ENCODE measurements around the gene MLN.

Gene MLN

DNA sequence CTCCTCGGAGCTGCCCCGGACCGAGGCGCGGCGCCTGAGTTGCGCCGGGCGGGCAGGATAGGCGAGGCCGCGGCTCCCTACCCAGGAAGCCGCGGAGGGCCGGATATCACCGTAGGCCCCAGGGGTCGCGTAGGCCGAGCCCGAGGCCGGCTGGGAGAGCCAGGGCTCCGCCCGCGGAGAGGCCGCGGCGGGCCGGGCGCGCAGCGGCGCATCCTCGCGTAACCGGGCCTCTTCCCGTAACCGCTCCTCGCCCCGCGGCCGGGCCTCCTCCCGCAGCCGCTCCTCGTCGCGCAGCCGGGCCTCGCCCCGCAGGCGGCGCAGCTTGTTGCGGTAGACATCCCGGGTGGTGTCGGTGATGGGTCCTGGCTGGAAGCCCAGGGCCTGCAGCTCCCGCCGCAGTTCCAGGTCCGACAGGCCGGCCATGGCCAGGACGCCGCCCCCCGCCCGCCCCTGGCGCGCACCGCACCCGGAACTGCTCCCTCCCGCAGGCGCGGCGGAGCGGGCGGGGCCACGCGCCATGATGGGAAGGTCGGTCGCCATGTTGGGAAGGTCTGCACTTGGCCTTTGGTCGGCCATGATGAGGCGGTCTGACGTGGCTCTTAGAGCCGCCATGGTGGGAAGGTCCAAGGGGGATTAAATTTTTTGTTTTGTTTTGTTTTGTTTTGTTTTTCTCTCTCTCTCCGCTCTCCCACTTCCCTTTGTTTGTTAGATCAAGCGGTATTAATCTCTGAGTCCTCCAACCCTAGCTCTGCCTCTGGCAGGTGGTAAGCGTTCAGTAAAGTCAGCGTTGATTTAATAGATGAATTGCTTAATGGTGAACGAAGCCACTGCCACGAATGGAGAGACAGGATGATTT, 14.9 kb downstream of the MLN start, which contains the start of gene LEMD2:
Gene LEMD2 (minus strand): TSS at position 437 of the 856 bp plus-strand sequence. CDS start 14 bp downstream, at position 423.
- peak; percentile 97 for DNase-seq

DNA sequence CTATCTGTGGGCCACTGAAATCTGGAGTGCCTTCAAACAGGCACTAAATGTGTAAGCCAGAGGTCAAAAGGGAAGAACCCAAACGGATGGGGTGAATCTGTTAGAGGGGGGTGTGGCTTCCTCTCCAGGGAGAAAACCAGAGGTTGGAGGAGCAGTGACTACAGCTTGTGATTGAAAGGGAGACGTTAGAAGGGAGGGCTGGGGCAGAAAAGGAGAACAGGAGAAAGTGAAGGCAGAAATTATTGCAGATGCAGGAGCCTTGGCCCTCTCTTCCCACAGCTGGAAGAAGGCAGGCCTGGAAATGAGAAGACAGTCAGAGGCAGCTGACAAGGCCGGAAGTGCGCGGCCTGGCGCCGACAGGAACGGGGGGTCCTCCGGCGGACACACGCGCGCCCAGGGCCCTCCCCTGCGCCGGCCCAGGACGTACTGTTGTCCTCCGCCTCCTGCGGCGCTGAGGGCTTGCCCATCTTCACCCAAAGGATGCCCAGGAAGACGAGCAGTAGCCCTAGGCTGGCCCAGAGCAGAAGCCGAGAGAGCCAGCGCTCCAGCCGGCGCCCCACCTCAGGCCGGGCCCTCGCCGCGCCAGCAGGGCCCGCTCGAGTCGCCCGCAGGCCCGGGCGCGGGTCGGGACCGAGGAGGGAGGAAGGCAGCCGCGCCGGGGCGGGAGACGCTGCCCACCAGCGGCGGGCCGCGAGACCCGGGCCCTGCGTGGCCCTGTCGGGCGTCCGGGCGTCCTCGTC, 15.7 kb downstream of the MLN start:
- peak; percentile 65 for DNase-seq

GRCh38 chr6:33787346-33787953, 16.4 kb downstream of the MLN start:
- no peak for DNase-seq

DNA sequence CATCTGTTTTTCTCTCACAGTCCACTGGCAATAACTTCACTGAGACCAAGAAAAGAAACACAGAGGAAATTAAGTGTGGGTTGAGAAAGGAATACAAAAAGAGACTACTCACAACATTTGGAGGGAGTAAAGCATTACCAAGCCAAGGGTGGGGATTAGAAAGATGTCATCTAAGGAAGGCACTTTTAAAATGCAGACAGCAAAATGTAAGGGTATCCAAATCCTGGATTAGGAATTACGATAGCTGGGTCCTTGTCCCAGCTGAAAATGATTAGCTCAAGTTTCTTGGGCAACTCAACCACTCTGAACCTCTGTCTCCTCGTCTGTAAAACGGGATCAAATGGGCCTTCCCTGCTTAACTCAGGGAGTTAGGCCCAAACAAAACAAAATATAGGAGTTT, 17.1 kb downstream of the MLN start:
- DNase-seq: peak; percentile 32

DNA sequence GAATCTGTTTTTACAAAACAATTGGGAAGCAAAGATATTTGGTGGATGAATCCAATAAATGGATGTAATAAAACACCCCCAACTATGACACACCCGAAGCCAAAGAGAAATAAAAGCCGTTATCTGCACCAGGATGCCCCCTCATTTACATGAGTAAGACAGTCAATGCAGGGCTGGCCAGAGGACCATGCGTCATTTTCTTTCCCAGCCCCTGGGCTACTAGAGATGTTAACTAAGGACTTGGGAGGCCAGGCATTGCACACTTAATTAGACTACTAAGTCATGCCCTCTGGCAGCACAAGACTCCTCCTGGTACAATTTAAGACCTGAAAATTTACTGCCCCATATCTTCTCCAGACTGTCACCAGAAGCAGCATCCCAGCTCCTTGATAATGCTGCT, 18.0 kb downstream of the MLN start:
- no peak for DNase-seq

- DNase-seq: no peak
These were observed 19.0 kb downstream of the MLN start for GRCh38 chr6:33784787-33785186.

GRCh38 chr6:33783781-33784520, 19.9 kb downstream of the MLN start:
- DNase-seq: no peak

GRCh38 chr6:33782561-33782960, 21.2 kb downstream of the MLN start:
- no peak for DNase-seq

DNA sequence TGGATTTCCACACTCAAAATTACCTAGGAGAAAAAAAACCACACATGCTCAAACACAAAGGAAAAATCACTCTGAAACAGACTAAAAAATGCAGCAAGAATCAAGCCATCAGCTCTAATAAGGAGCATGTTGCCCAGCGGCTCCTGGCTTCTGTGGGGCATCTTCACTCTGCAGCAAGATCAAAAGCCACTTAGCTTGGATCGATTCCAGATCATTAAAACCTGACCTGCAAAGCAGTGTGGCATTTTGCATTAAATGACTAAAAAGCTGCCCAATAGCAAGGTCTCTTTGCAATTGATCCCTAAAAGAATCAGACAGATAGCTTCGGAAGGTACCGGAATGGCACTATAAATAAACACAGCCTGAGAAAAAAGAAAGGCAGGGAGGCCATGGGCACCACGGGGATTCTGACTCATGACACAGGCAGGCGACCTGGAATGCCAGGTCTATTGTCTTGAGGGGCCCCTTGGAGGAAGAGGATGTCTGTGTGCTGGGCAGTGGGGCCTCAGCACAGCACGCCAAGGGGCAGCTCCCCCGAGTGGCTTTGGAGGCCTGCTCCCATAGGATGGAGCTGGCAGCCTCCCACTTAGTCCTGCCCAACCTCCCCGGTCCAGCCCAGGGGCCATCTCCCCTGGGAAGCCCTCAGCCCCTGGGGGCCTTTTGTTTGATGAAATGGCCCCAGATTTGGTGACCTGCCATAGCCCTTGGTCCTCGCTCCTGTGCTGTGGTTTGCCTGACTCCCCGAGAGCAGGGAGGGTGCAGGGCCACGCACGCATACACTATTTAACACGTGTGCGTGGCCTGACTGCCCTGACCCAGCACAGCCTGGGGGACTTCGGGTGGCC, 22.4 kb downstream of the MLN start:
- no peak for DNase-seq

DNA sequence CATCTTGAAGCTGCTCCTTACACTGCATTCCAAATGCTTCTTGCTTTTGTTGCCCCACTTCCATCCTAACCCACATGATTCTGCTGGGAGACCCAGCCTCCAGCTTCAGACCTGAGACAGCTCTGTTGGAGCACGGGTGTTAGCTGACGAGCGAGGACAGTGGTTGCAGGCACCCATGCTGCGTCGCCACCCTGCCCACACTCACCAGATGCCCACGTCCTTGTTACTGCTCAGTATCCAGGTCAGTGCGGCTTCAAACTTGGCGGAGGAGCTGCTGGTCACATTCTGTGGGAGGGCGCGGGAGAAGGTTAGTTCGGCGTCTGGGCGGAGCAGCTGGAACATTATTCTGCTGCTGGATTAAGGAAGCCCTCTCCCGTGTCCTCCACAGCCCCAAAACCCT, 23.9 kb downstream of the MLN start:
- no peak for DNase-seq

DNA sequence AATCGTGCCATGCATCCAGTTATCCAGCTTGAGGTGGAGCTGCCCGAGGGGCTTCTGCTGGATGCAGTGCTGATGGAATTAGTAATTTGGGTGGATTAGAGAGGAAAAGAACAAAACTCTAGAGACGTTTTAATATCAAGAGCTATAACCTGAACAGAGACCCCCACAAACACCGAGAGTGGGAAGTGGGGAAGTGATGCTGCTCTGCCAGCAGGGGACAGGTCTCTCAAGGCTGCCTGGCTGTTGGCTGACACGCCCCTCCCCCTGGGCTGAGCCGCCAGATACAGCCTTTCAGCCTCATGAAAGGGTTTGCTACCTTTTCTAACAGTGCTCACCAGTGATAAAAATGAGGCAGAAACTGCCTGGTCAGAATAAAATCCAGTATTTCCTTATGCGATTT, 24.5 kb downstream of the MLN start:
- DNase-seq: peak; percentile 88

DNA sequence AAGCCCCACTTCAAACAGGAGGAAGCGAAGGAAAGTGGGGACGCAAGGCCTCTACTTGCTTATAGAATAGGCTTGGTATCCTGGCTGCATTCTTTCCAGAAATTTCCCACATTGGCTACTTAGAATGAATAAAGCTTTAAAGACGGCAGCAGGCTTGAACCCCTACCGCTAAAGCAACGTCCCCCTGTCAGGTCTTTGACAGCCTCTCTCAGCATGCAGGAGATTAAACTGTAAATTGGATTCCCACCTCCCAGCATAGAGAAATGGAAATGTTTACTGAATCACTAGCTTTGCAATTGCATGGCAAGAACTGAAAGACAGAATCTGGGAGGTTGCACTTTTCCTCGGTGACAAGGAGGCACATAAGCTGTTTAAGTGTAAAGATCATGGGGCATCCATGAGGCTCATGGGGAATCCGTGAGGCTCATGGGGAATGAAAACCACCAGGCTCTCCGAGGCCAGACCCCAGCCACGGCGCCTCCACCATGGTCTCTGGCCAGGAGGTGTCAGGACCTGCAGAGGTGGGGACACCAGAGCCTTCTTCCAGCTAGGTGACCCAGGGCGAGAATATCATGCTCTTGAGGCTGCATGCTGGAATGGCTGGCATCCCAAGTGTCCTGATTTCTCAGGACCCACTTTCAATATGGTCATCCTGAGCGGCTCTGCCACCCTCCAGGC, 25.2 kb downstream of the MLN start:
- DNase-seq: peak; percentile 80

- no peak for DNase-seq
These were observed 26.1 kb downstream of the MLN start for GRCh38 chr6:33777398-33778388.

DNA sequence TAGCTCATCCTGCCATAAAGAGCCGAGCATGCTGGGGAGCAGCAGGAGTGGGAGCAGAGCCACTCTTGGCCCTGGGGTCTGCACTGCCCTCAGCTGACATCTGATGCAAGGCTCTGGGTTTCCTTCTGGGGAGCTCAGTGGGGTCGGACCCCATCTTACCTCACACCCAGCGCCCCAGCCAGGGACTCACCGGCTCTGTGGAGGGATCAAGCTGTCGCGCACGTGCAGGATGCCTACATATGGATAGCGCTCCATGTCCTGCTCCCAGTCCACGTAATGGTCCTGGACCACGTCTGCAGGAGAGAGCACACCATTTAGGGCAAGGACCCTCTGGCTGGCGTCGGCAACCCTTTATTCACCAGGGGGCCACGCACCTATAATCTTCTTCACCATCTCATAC, 27.0 kb downstream of the MLN start:
- no peak for DNase-seq

DNA sequence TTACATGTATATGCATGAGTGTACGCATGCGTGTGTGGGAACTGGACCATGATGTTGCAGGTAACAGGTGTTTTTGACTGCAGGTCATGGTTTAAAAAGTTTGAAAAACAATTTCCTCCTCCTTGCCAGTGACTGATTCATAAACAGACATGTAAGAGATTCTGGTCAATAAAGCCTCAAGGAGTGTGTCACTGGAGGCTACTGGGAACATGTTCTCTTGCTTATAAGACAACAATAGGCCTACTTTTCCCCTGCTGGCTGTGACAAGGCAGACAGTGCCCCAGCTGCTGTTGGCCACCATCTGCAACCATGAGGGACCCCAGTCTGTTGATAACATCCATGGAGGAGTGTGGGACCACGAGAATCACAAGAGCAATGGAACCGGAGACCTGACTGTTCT, 27.6 kb downstream of the MLN start:
- DNase-seq: no peak

- no peak for DNase-seq
These were observed 29.0 kb downstream of the MLN start for GRCh38 chr6:33774774-33775173.

DNA sequence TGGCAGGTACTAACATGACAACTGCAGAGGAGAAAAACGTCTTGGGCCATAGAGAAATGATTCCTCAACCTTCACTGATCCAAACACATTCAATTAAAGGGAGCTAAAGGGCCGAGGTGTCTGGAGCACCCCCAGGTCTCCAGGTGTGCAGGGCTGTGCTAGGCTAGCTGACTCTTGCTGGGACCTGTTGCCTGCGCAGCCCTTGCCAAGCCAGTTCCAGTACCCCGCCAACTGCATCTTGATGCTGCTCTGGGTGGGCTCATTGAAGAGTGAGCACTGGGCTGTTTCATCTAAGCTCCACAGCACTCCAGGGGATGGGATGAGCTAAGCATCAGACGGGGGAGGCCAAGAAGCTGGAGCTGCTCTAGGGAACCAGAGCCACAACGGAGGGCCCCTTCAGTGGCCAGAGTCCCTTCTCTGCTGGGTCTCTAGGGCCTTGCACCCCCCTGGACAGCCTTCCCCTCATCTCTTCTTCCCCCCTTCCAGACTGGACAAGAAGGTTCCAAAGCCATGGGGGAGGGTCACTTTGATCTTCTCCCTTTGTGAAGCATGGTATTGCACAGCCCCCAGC, 30.8 kb downstream of the MLN start:
- no peak for DNase-seq

DNA sequence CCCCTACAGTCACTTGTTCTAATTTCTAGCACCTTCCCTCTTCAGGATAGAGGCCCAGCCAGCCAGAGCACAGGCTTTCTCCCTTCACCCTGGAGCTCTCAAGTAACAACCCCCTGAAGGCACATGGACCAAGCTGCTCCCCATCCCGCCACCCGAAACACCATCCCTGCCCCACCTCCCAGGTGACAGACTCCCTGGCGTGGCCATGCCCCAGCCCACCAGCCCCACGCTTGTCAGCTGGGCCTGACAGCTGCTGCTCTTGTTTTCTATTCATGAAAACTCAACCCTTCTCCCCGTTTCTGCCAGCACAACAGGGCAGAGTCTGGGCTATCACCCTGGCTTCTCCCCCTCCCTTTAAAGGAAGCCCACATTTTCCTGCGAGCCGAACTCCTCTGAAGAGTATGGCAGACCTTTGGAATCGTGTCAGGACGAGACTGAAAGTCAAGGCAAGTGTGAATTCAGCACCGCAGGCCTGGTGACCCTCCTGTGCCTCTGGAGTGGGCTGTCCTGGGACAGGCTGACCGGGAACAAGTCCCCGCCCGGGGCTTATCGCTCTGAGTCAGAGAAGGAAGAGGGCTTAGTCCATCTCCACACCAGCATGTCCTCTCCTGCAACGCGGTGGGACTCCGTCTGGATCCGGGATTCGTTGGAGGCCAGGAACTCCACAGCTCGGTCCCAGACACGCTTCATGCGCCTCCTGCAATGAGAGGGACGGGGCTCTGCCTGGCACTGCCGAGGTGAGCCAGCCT, 31.5 kb downstream of the MLN start:
- DNase-seq: no peak

Data from NCI-H82 (cell line).